DMS114 treated with DMSO at 0.1 percent for 48 hours (cell line): Measurements from ENCODE around the gene FRG2B.
"Not testable (repeated sequence)": the region's sequence is repeated elsewhere in the genome, so short reads cannot be mapped to it uniquely, and the experiment has no call there.

Experiments
- DNase-seq: peaks from one replicate; lab custom pipeline; 2025; ENCODE audit not compliant: unreplicated experiment; lab: John Stamatoyannopoulos, UW

Gene FRG2B

GRCh38 chr10:133626695-133627094, at the start of gene FRG2B:
TSS of gene FRG2B (minus strand) at chr10:133626795. CDS start at chr10:133626742, 53 bp downstream.
- DNase-seq: not testable (repeated sequence)

GRCh38 chr10:133667446-133667845, 40.9 kb upstream of the FRG2B start:
- not testable (repeated sequence) for DNase-seq

GRCh38 chr10:133663544-133664160, 37.1 kb upstream of the FRG2B start:
- not testable (repeated sequence) for DNase-seq

- DNase-seq: not testable (repeated sequence)
These were observed 34.5 kb upstream of the FRG2B start for GRCh38 chr10:133661122-133661521.

- not testable (repeated sequence) for DNase-seq
These were observed 33.9 kb upstream of the FRG2B start for GRCh38 chr10:133660516-133660915.

GRCh38 chr10:133657276-133657675, 30.7 kb upstream of the FRG2B start:
- not testable (repeated sequence) for DNase-seq

GRCh38 chr10:133648872-133649455, 22.4 kb upstream of the FRG2B start:
- DNase-seq: not testable (repeated sequence)

GRCh38 chr10:133647075-133647748, 20.6 kb upstream of the FRG2B start:
- DNase-seq: not testable (repeated sequence)

GRCh38 chr10:133637846-133638235, 11.2 kb upstream of the FRG2B start:
- not testable (repeated sequence) for DNase-seq

GRCh38 chr10:133637202-133637845, 10.7 kb upstream of the FRG2B start:
- DNase-seq: not testable (repeated sequence)

GRCh38 chr10:133630723-133631249, 4.2 kb upstream of the FRG2B start:
- not testable (repeated sequence) for DNase-seq

- DNase-seq: not testable (repeated sequence)
These were observed 4.1 kb downstream of the FRG2B start for GRCh38 chr10:133622544-133622943.

GRCh38 chr10:133618851-133619250, 7.7 kb downstream of the FRG2B start:
- DNase-seq: no peak

- DNase-seq: no peak
These were observed 9.4 kb downstream of the FRG2B start for GRCh38 chr10:133617196-133617595.

GRCh38 chr10:133616371-133617130, 10.0 kb downstream of the FRG2B start:
- no peak for DNase-seq

GRCh38 chr10:133614830-133615580, 11.6 kb downstream of the FRG2B start:
- no peak for DNase-seq

- no peak for DNase-seq
These were observed 12.9 kb downstream of the FRG2B start for GRCh38 chr10:133613699-133614098.

GRCh38 chr10:133611079-133611478, 15.5 kb downstream of the FRG2B start:
- DNase-seq: no peak

GRCh38 chr10:133608855-133609254, 17.7 kb downstream of the FRG2B start:
- DNase-seq: peak; percentile 12

- DNase-seq: not testable (repeated sequence)
These were observed 23.2 kb downstream of the FRG2B start for GRCh38 chr10:133603434-133603833.
